ENCODE measurements around the gene CABP7. TPM values are rescaled to one million over a fixed set of nuclear protein-coding genes. Genes with fewer than 3 reads are reported as not detected.

CABP7 gene
- total and polyA plus RNA-seq, 2 donors (not counting 3 experiments of a cell fraction or from before 2014, with no cell fraction given), result not detected

DNA sequence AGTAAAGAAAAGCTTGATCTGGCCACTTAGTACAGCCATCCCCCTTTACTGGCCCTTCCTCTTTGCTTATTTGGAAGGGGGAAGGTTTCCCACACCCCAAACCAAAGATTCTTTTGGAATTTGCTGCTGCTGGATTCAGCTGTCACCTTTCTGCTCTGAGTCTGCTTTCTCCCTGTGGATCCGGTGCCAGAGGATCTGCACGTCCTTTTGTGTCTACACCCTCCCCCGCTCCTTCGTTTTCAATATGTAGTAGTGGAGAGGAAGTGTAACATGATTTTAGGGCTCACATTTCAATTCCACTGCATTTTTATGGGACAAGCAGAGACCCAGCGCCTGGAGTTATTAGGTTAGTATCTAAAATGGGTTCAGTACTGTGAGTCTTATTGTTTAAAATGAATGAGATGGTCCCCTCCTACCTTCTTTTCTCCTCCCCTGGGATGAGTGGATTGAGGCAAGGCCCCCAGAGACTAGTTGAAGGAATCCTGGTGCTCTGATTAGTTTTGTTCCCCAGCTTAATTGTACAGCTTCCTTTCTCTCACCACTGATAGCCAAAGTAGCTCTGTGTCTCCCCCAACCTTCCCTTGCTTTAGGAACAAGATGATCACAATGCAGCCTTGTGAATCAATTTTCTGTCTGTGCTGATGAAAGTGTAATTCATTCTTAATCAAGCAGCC lies 30.5 kb upstream of the CABP7 start:
- Histone ChIP-seq H4K20me1 (replicated peaks; ENCODE audit: control insufficient read depth, extremely low read depth, insufficient read depth, low read length) (no peaks in the 10 kb centered on the region), H3K27me3 (ENCODE audit: control insufficient read depth in 2 of 2, insufficient read depth in 2 of 2, low read length in 2 of 2) (no peaks in the 10 kb centered on the region), H3K4me2 (ENCODE audit: insufficient read depth, low read length) (no peak overlapping the region), H2AFZ (ENCODE audit: low read depth, low read length) (no peak overlapping the region), H3K4me3 (replicated peaks in 1 of 3; ENCODE audit: insufficient read depth in 1 of 3, low read depth in 1 of 3, low read length in 3 of 3) (no peak overlapping the region), H3K36me3 (ENCODE audit: control insufficient read depth in 2 of 2, extremely low read depth in 1 of 2, insufficient read depth in 2 of 2, low read length in 2 of 2) (peaks cover 2 to 21% of the 10 kb centered on the region in 2 experiments), H3K9me3 (replicated peaks; ENCODE audit: control insufficient read depth, insufficient read depth, low read length) (no peaks in the 10 kb centered on the region), H3K9ac (replicated peaks; ENCODE audit: extremely low read depth, insufficient read depth, low read length) (no peak overlapping the region), H3K4me1 (ENCODE audit: control insufficient read depth, extremely low read depth, insufficient read depth, low read length) (no peaks in the 10 kb centered on the region), H3K9me1 (replicated peaks; ENCODE audit: control insufficient read depth, extremely low read depth, insufficient read depth, low read length) (no peaks in the 10 kb centered on the region), H3K27ac (ENCODE audit: insufficient read depth, low read depth, low read length) (no peak overlapping the region), H3K79me2 (ENCODE audit: control insufficient read depth, insufficient read depth, low read length) (no peaks in the 10 kb centered on the region)
- ChIA-PET POLR2A (no interaction called here), CTCF (interaction anchor here (0.6 to 7.0 kb wide), 50 partner anchors 9 to 418 kb away, joined by 3 to 92 read pairs (median 4); partner anchors contain the start of gene ZMAT5)
- intact Hi-C loops (cut with micrococcal nuclease), result loop anchor here (2.0 kb wide), 1 partner anchor 399 kb away; no protein-coding TSS in a partner anchor
- no TSS peak for BruUV-seq (replicated peaks)
- dilution Hi-C loops (cut with MboI; ENCODE audit: extremely low pct_ligation_motif_present, low sequenced_read_pairs), result no loop called here
- FAIRE-seq (no peak), DNase-seq (ENCODE audit: low read depth, low spot score) (no peak)
- TF ChIP-seq POLR2AphosphoS5 (IDR thresholded peaks at IDR 0.05; ENCODE audit: insufficient read depth, low read depth, low read length) (no peak), MYC (IDR thresholded peaks at IDR 0.05; ENCODE audit: low read depth, low read length) (no peak), JUN (IDR thresholded peaks at IDR 0.05; ENCODE audit: borderline replicate concordance, insufficient read depth, insufficient read length, low read depth) (no peak), EZH2 (IDR thresholded peaks at IDR 0.05; ENCODE audit: borderline replicate concordance, low read depth, low read length, severe bottlenecking) (no peak), GATA2 (IDR thresholded peaks at IDR 0.05; ENCODE audit: insufficient read depth, insufficient read length, low read depth, low read length) (no peak), POLR2A (IDR thresholded peaks at IDR 0.05; ENCODE audit: low read depth, low read length) (no peak), FOS (IDR thresholded peaks at IDR 0.05; ENCODE audit: borderline replicate concordance, insufficient read depth, low read length) (no peak)
- TF ChIP-seq, protein P1, sequence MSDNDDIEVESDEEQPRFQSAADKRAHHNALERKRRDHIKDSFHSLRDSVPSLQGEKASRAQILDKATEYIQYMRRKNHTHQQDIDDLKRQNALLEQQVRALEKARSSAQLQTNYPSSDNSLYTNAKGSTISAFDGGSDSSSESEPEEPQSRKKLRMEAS (IDR thresholded peaks at IDR 0.05; ENCODE audit: insufficient read depth, insufficient read length), result no peak
- TF ChIP-seq, protein P2, sequence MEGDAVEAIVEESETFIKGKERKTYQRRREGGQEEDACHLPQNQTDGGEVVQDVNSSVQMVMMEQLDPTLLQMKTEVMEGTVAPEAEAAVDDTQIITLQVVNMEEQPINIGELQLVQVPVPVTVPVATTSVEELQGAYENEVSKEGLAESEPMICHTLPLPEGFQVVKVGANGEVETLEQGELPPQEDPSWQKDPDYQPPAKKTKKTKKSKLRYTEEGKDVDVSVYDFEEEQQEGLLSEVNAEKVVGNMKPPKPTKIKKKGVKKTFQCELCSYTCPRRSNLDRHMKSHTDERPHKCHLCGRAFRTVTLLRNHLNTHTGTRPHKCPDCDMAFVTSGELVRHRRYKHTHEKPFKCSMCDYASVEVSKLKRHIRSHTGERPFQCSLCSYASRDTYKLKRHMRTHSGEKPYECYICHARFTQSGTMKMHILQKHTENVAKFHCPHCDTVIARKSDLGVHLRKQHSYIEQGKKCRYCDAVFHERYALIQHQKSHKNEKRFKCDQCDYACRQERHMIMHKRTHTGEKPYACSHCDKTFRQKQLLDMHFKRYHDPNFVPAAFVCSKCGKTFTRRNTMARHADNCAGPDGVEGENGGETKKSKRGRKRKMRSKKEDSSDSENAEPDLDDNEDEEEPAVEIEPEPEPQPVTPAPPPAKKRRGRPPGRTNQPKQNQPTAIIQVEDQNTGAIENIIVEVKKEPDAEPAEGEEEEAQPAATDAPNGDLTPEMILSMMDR (IDR thresholded peaks at IDR 0.05; ENCODE audit: extremely low read depth in 1 of 2, insufficient read depth in 1 of 2, low read depth in 1 of 2, low read length in 2 of 2), result no peak

Measured in endothelial cell of umbilical vein (primary cell).